Brain pericyte (primary cell): ENCODE measurements around the gene LGR6.

Experiments
- DNase-seq: peaks from one replicate; pipeline ENCODE4 v3.0.0-alpha.2; 2012; ENCODE audit warnings: low read depth, low spot score

The LGR6 gene

GRCh38 chr1:202286622-202287097 is 93.1 kb downstream of the LGR6 start:
- DNase-seq: no peak

- DNase-seq: no peak
Observed at GRCh38 chr1:202287196-202287595, 93.6 kb downstream of the LGR6 start.

DNA sequence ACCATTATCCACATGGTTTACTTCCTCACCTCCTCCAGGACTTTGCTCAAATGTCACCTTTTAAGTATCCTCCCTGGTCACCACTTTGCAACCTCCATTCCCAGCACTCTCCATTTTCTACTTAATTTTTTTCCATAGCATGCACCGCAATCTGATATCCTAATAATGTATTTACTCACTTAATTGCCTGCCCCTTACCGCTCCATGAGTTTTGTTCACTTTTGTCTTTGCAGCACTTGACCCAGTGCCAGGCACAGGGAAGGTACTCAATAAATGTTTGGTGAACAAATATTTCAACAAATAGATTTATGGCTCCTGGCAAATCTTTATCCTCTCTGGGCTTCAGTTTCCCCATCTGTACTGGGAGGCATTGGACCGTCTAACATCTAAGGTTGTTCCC is 94.6 kb downstream of the LGR6 start:
- no peak for DNase-seq

GRCh38 chr1:202289009-202289408 is 95.4 kb downstream of the LGR6 start:
- no peak for DNase-seq

DNA sequence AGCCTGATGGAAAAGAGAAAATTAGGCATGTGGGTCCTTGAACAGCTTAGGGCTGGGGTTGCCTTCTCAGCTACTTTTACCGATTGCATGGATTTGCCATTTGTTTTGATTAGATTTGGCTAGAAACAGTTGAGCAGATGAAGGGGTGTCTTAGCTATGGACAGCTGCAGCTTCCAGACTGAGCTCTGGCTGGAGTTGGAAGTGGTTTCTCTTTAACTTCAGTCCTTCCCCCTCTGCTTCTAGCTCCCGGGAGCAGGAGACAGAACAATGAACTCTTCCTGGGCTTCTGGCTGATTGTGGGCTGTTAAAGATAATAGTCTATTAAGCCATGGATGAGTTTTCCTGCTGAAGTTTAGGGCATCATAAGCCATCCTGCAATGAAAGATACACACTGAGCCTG is 97.4 kb downstream of the LGR6 start:
- no peak for DNase-seq

GRCh38 chr1:202291961-202292712 is 98.5 kb downstream of the LGR6 start:
- no peak for DNase-seq

- no peak for DNase-seq
Observed at GRCh38 chr1:202292773-202293172, 99.2 kb downstream of the LGR6 start.

- DNase-seq: no peak
Observed at GRCh38 chr1:202293569-202293968, 100.0 kb downstream of the LGR6 start.

DNA sequence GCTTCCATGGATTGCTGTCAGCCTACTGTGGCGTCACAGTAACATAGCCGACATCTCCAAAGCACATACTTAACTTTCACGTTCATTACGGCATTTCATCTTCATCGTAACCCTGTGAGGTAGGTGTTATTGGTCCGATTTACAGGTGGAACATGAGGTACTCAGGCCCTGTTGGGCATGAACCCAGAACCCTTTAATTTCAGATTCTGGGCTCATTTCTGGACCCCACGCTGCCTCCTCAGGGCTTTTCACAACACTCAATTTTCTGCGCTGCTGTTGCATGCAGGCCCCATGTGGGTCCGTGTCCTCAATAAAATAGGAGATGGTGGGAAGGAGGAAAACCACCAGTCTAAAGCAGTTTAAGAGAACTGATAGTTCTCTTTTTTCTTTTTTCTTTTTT is 108.6 kb downstream of the LGR6 start:
- DNase-seq: no peak

GRCh38 chr1:202304375-202304774 is 110.8 kb downstream of the LGR6 start:
- no peak for DNase-seq

- DNase-seq: no peak
Observed at GRCh38 chr1:202305168-202305567, 111.6 kb downstream of the LGR6 start.

GRCh38 chr1:202306535-202307345 is 113.1 kb downstream of the LGR6 start:
- no peak for DNase-seq

GRCh38 chr1:202310071-202310725 is 116.6 kb downstream of the LGR6 start:
- DNase-seq: no peak

- DNase-seq: no peak
Observed at GRCh38 chr1:202310746-202311145, 117.1 kb downstream of the LGR6 start.

DNA sequence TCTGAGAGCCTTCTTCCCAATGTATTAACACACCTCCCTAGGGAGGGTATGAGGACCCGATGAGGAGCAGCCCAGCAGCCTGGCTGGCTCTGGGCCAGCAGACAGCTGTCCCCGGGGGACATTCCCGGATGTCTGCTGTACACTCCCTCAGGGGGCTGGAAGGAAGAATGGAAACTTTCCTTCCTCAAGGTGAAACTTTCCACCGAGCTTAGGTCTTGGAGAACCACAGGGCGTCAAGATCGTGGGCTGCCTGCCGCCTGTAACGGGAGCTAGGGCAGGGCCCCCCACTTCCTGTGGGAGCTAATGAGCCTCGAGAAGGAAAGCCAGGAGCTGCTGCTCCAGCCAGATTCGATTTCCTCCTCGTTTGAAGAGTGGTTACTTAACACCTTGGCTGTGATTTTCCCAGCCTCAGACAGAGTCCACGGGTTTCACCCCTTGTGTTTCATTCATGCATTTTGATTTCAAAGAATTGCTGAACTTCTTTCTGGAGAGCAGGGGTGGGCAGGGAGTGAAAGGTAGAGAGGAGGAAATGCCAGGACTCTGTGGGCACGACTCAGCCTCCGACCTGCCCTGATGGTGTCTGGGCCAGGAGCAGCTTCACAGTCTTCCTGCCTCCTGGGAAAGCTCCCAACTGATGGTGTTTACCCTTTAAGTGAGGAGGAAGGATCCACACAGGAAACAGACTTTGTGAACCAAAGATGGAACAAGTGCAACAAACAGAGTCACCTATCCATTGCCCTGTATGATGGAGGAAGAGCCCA is 118.5 kb downstream of the LGR6 start:
- DNase-seq: no peak

GRCh38 chr1:202315576-202316168 is 122.1 kb downstream of the LGR6 start:
- no peak for DNase-seq

DNA sequence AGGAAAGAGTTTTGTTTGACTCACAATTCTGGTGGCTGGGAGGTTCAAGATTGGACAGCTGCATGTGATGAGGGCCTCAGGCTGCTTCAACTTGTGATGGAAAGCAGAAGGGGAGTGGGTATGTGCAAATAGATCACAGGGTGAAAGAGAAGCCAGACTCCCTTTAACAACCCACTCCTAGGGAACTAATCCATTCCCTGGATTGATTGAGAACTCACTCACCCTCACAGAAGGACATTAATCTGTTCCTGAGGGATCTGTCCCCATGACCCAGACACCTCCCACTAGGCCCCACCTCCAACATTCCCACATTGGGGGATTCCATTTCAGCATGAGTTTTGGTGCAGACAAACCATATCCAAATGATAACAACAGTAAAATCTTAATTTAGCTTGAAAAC is 122.6 kb downstream of the LGR6 start:
- DNase-seq: no peak

DNA sequence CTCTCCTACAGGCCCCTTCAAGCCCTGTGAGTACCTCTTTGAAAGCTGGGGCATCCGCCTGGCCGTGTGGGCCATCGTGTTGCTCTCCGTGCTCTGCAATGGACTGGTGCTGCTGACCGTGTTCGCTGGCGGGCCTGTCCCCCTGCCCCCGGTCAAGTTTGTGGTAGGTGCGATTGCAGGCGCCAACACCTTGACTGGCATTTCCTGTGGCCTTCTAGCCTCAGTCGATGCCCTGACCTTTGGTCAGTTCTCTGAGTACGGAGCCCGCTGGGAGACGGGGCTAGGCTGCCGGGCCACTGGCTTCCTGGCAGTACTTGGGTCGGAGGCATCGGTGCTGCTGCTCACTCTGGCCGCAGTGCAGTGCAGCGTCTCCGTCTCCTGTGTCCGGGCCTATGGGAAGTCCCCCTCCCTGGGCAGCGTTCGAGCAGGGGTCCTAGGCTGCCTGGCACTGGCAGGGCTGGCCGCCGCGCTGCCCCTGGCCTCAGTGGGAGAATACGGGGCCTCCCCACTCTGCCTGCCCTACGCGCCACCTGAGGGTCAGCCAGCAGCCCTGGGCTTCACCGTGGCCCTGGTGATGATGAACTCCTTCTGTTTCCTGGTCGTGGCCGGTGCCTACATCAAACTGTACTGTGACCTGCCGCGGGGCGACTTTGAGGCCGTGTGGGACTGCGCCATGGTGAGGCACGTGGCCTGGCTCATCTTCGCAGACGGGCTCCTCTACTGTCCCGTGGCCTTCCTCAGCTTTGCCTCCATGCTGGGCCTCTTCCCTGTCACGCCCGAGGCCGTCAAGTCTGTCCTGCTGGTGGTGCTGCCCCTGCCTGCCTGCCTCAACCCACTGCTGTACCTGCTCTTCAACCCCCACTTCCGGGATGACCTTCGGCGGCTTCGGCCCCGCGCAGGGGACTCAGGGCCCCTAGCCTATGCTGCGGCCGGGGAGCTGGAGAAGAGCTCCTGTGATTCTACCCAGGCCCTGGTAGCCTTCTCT is 124.6 kb downstream of the LGR6 start:
- no peak for DNase-seq

GRCh38 chr1:202319381-202320080 is 125.9 kb downstream of the LGR6 start:
- no peak for DNase-seq

- DNase-seq: no peak
Observed at GRCh38 chr1:202320081-202320405, 126.4 kb downstream of the LGR6 start.
